Vagina (tissue), 2 donors: Measurements from ENCODE around the gene SLC6A1.

Experiments
- CTCF ChIP-seq, 3 experiments: fragments of 450-650 bp in 2 of 3; fragments of 200-600 bp in 1 of 3; sonication (generic) in 1 of 3; IDR thresholded peaks; one replicate each; pipeline ENCODE4 v1.5.1; 2017 to 2019; ENCODE audit warnings: antibody characterized with exemption in 3 of 3, mild to moderate bottlenecking in 2 of 3, moderate library complexity in 2 of 3
- POLR2A ChIP-seq, 2 donors: fragments of 450-650 bp; IDR thresholded peaks; one replicate each; pipeline ENCODE4 v1.6.1; 2017; ENCODE audit warnings: antibody characterized with exemption in 2 of 2, mild to moderate bottlenecking in 2 of 2, moderate library complexity in 2 of 2
- POLR2AphosphoS5 ChIP-seq, 2 donors: sonication (generic); formaldehyde crosslinking; IDR thresholded peaks; one replicate each; pipeline ENCODE4 v1.9.0; 2017; ENCODE audit warnings: antibody characterized with exemption in 2 of 2, mild to moderate bottlenecking in 2 of 2, low read depth in 1 of 2; ENCODE audit not compliant: insufficient read depth in 1 of 2

GRCh38 chr3:11010426-11011165, 18.0 kb downstream of the SLC6A1 start:
- no peak for TF ChIP-seq CTCF (IDR thresholded peaks at IDR 0.05)
- no peak for TF ChIP-seq POLR2A (IDR thresholded peaks at IDR 0.05)
- no peak for TF ChIP-seq POLR2AphosphoS5 (IDR thresholded peaks at IDR 0.05; ENCODE audit: insufficient read depth in 1 of 2, low read depth in 1 of 2)
